VCaP (cell line): ENCODE results near the gene DMAC2.
"Not testable (repeated sequence)": the region's sequence is repeated elsewhere in the genome, so short reads cannot be mapped to it uniquely, and the experiment has no call there.

ENCODE experiments used
- H3K27ac ChIP-seq: fragments of 450-650 bp; 2 replicates; pipeline ENCODE4 v1.5.1; 2017
- TF ChIP-seq, protein P1 (sequence below): fragments of 450-650 bp; conservative IDR thresholded peaks from 2 replicates; pipeline ENCODE4 v1.5.1; 2017; ENCODE audit warnings: mild to moderate bottlenecking, moderate library complexity

Gene DMAC2

DNA sequence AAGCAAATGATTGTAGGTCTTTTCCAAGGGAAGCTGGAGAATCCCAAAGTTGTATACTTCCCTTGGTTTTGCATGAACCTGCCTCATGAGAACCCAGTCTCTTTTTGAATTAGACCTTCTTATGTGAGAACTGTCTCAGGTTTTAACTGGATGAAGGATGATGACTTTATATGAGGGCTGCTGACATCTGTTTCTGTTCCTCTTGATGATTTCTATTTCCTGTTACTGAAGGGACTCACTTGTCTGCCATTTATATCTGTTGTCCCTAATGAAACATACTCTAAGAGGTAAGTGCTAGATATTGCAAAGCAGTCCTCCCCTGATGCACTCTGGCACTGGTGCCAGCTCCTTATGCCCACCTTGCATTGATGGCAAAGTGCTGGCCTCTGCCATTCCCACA is 36.9 kb upstream of the DMAC2 start:
- H3K27ac ChIP-seq, result no peak overlapping the region
- TF ChIP-seq, protein P1, sequence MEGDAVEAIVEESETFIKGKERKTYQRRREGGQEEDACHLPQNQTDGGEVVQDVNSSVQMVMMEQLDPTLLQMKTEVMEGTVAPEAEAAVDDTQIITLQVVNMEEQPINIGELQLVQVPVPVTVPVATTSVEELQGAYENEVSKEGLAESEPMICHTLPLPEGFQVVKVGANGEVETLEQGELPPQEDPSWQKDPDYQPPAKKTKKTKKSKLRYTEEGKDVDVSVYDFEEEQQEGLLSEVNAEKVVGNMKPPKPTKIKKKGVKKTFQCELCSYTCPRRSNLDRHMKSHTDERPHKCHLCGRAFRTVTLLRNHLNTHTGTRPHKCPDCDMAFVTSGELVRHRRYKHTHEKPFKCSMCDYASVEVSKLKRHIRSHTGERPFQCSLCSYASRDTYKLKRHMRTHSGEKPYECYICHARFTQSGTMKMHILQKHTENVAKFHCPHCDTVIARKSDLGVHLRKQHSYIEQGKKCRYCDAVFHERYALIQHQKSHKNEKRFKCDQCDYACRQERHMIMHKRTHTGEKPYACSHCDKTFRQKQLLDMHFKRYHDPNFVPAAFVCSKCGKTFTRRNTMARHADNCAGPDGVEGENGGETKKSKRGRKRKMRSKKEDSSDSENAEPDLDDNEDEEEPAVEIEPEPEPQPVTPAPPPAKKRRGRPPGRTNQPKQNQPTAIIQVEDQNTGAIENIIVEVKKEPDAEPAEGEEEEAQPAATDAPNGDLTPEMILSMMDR, result no peak

DNA sequence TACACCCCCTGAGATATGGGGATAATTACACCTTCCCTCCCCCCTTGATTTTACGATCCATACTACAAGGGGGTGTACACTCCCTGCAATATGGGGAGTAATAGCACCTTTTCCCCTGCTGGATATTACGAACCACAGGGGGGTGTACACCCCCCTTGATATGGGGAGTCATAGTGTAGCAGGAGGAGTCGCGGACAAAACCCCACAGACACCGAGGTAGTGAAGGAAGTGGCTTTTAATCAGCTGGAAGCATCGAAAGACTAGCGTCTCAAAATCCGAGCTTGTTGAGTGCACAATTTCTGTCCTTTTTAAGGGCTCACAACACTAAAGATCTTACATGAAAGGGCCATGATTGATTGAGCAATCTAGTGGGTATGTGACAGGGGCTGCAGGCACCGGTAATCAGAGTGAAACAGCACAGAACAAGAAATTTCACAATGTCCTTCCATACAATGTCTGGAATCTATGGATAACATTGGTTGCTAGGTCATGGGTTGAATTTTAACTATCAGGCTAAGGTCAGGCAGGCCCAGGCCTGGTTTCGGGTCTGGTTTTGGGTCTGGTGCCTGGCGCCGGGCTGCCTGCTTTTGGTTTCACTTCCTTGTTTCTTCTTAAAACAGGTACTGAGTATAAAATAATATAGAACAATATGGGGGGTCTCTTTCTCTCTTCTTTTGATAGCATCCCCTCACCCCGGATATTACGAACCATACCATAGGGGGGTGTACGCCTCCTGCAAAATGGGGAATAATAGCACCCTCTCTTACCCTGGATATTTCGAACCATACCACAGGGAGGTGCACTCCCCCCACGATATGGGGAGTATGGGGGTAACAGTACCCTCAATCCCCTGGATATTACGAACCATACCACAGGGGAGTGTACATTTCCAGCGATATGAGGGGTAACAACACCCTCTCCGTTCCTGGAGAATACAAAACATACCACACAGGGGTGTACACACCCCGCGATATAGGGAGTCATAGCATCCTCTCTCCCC is 23.8 kb upstream of the DMAC2 start:
- H3K27ac ChIP-seq, result not testable (repeated sequence)

DNA sequence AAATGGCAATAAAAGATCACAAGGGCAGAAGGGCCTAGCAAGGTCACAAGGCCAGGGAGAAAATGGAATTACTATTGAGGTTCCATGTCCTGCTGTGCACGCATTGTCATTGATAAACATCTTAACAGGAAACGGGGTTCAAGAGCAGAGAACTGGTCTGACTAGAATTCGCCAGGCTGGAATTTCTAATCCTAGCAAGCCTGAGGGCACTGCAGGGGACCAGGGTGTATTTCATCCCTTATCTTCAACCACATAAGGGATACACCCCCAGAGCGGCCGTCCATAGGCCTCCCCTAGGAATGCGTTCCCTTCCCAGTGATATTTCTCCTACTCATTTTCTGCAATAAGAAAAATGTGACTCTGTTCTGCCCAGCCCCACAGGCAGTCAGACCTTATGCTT is 22.8 kb upstream of the DMAC2 start:
- TF ChIP-seq, protein P1, result no peak
- H3K27ac ChIP-seq, result no peak overlapping the region

DNA sequence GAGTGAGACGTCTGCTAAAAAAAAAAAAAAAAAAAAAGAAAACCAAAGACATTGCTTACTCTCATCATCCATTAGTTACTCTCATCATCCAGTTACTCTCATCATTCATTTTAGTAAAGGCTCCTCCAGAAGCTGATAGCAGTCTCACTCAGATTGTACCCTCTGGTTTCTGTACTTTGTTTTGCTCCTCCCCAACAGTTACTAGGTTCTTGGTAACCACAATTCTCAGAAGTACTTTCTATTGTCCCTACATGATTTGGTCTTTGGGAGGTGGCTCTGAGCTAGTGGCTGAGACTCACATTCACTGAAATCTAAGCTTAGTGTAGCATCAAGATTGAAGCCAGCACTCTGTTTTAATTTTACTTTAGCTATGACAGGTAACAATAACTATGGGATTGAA is 17.5 kb upstream of the DMAC2 start:
- peak overlapping the region; percentile 89 for H3K27ac ChIP-seq
- TF ChIP-seq, protein P1, result no peak

DNA sequence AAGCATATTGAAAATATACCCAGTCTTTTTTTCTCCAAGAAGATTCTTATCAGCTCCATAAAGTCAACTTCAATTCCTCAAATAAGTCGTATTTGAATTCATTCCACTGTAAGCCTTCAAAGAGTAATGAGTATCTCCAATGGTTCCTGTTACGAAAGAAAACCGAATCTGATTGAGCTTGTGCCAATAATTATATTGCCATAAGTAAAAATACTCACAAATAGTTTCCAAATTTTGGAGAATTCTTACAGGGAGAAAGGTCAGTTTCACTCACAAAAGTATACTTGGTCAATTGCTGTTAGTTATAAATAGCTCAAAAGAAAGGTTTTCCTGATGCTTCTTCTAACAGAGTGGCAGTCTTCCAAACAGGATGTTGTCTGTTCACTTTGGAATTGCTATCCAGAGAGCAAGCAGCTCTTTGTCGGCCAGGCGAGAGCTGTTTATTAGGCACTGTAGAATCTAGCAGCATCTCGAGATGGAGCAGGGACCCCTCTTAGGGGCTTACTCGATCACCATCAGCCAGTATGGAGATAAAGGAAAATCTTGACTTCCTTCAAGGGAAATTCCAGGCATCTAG is 16.7 kb upstream of the DMAC2 start:
- TF ChIP-seq, protein P1, result no peak

DNA sequence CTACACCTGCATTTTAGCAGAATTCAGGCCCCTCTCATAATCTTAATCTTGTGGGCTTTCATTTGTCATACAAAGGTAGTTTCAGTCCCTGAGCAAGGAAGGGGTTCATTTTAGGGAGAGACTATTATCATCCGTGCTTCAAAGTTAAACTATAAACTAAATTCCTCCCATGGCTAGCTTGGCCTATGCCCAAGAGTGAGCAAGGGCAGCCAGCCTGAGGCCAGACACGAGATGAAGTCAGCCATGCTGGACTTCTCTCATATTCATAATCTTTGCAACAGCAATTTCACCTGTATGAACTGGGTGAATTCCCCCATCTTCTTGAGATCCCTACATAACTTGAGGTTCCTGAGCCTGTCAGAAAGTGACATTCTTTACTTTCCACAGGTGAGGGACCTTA is 16.2 kb upstream of the DMAC2 start:
- H3K27ac ChIP-seq, result peak overlapping the region; percentile 89
- TF ChIP-seq, protein P1, result no peak

More for the DNA sequence above, 16.7 kb upstream of the DMAC2 start:
- H3K27ac ChIP-seq, result peak overlapping the region; percentile 89

DNA sequence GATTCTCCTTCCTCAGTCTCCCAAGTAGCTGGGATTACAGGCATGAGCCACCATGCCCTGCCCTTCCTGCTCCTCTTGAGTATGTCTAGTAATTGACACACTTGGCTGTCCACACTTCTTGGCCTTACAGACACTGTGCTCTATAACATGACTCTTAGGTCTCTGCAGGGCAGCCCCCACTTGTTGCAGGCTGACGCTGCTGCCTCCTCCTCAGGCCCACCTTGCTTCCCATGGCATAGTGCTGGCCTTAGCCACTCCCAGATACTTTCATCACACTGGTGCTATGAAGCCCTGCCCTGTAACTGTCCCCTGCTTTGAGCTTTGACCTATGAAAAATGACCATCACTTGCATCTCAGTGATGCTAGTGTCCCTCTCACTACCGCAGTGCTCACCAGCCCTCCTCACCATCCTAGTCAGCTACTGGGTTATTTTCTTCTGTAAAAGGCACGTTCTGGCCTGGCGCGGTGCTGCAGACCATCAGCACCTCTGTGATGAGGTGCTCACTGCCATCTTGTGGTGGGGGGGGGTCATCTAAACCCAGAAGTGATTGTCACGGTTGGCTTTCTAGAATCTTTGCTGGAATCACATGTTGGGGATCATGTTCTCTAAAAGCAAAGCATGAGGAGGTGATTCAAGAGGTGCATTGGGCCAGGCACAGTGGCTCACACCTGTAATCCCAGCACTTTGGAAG is 13.0 kb upstream of the DMAC2 start:
- no peak overlapping the region for H3K27ac ChIP-seq
- TF ChIP-seq, protein P1, result no peak
